ENCODE data around the gene ZNF827. TPM values are rescaled to one million over a fixed set of nuclear protein-coding genes. Genes with fewer than 3 reads are reported as not detected.

Gene ZNF827
- total and polyA plus RNA-seq, 2 of the 8 experiments (the other 6 are each of a cell fraction or from before 2014, with no cell fraction given) = 25.3 to 26.2 TPM

DNA sequence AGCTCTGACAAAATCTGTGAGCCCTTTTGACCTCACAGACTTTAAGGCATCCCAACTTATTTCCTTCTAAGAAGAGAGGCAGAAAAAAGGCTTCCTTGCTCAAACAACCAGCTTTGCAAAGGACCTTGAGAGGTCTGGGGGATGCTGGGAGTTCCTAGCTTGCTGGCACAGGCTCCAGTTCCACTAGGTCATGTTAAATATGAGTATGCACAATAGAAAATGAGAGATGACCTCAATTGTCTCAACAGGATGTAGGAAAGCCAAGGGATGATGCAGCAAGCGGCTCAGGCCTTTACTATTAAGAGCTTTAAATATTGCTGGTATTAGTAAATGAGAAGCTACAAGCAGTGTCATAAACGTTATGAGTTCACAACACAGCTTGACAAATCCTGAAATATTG, 13.3 kb upstream of the ZNF827 start:
- CTCF ChIA-PET (ENCODE audit: partially characterized antibody) = interaction anchor here (0.8 to 1.3 kb wide), 2 partner anchors 100 to 110 kb away, joined by 3 read pairs; no protein-coding TSS in a partner anchor
- Histone ChIP-seq H3K27ac (ENCODE audit: low read depth, low read length) (no peak overlapping the region), H4K8ac (ENCODE audit: extremely low read depth, insufficient read depth, low read length) (no peak overlapping the region), H4K5ac (ENCODE audit: insufficient read length, low read depth, low read length) (no peak overlapping the region), H3K36me3 (ENCODE audit: control insufficient read depth in 2 of 4, insufficient read depth in 4 of 4, low read length in 3 of 4) (no peaks in the 10 kb centered on the region), H3K9ac (replicated peaks in 1 of 4; ENCODE audit: extremely low read depth in 1 of 4, low read depth in 3 of 4, low read length in 3 of 4) (no peak overlapping the region), H4K20me1 (replicated peaks in 1 of 2; ENCODE audit: control insufficient read depth in 1 of 2, insufficient read depth in 2 of 2, low read length in 2 of 2) (no peaks in the 10 kb centered on the region), H2BK5ac (ENCODE audit: low read depth, low read length) (no peak overlapping the region), H2AFZ (ENCODE audit: low read length) (no peak overlapping the region), H3K4me3 (ENCODE audit: extremely low read depth in 1 of 4, insufficient read depth in 2 of 4, low read depth in 3 of 4, low read length in 4 of 4) (no peak overlapping the region), H3K18ac (ENCODE audit: extremely low read depth, low read length) (no peak overlapping the region), H2AK5ac (ENCODE audit: low read depth, low read length) (no peak overlapping the region), H3K56ac (replicated peaks; ENCODE audit: insufficient read length, low read depth, low read length) (no peak overlapping the region), H3K79me1 (ENCODE audit: low read depth, low read length) (no peaks in the 10 kb centered on the region), H2BK20ac (ENCODE audit: low read length) (no peak overlapping the region), H3K23ac (ENCODE audit: insufficient read length) (no peak overlapping the region), H2BK15ac (ENCODE audit: low read length) (no peak overlapping the region), H3K4ac (replicated peaks; ENCODE audit: insufficient read length, low read depth, low read length) (no peak overlapping the region), H3K9me3 (ENCODE audit: insufficient read depth in 2 of 2, low read depth in 1 of 2, low read length in 1 of 2) (no peaks in the 10 kb centered on the region), H3K27me3 (replicated peaks in 1 of 4; ENCODE audit: control insufficient read depth in 3 of 4, extremely low read depth in 1 of 4, insufficient read depth in 3 of 4, low read length in 3 of 4) (no peaks in the 10 kb centered on the region), H3K4me1 (replicated peaks in 1 of 4; ENCODE audit: control insufficient read depth in 3 of 4, insufficient read depth in 4 of 4, low read length in 3 of 4) (peaks cover 0 to 4% (median 0%) of the 10 kb centered on the region in 4 experiments; a peak in 1 of 7 replicates), H4K91ac (replicated peaks; ENCODE audit: insufficient read length, low read length) (no peak overlapping the region), H3K14ac (ENCODE audit: insufficient read length) (no peak overlapping the region), H3K23me2 (ENCODE audit: low read depth, low read length) (no peaks in the 10 kb centered on the region), H2BK120ac (replicated peaks; ENCODE audit: low read depth, low read length) (no peak overlapping the region), H3K79me2 (ENCODE audit: control insufficient read depth in 1 of 2, insufficient read depth in 2 of 2, low read length in 2 of 2) (no peaks in the 10 kb centered on the region), H2BK12ac (ENCODE audit: low read depth, low read length) (no peak overlapping the region), H3K4me2 (ENCODE audit: insufficient read depth in 1 of 2, low read depth in 2 of 2, low read length in 2 of 2) (no peak overlapping the region)
- DNase-seq (ENCODE audit: low read depth in 1 of 2, low spot score in 2 of 2) (no peak), FAIRE-seq (no peak)
- 86% methylated on average over 2 of the region's 2 CpGs; no CpG with 5 or more reads in 1 of the 2 experiments for WGBS, 2 experiments (ENCODE audit: extremely low coverage in 1 of 2, insufficient coverage in 1 of 2, insufficient read length in 1 of 2, insufficient replicate concordance in 2 of 2, low coverage in 1 of 2, low lambda C conversion rate in 2 of 2, missing lambda C conversion rate in 1 of 2)
- POLR2A ChIA-PET (ENCODE audit: partially characterized antibody) = no interaction called here
- TF ChIP-seq RAD21 (IDR thresholded peaks at IDR 0.05 in 1 of 2, conservative IDR thresholded peaks at IDR 0.05 in 1 of 2; ENCODE audit: low read depth in 2 of 2, low read length in 2 of 2) (no peak), CTBP2 (IDR thresholded peaks at IDR 0.05; ENCODE audit: borderline replicate concordance, insufficient read depth, insufficient read length, low read length) (no peak), FOSL1 (IDR thresholded peaks at IDR 0.05; ENCODE audit: insufficient read depth, low read depth, low read length) (no peak), JUND (IDR thresholded peaks at IDR 0.05; ENCODE audit: low read length) (no peak), KDM4A (IDR thresholded peaks at IDR 0.05; ENCODE audit: low read depth, low read length, severe bottlenecking) (no peak), GABPA (IDR thresholded peaks at IDR 0.05; ENCODE audit: borderline replicate concordance, insufficient read depth, low read length) (no peak), EP300 (IDR thresholded peaks at IDR 0.05; ENCODE audit: borderline replicate concordance in 1 of 2, low read depth in 2 of 2, low read length in 2 of 2) (no peak), EZH2 (IDR thresholded peaks at IDR 0.05; ENCODE audit: low read depth, low read length, severe bottlenecking) (no peak), RBBP5 (IDR thresholded peaks at IDR 0.05; ENCODE audit: borderline replicate concordance, low read depth, low read length) (no peak), PHF8 (conservative IDR thresholded peaks at IDR 0.05; ENCODE audit: low read depth, low read length) (no peak), SP4 (IDR thresholded peaks at IDR 0.05; ENCODE audit: low read length) (no peak), RNF2 (IDR thresholded peaks at IDR 0.05; ENCODE audit: borderline replicate concordance, low read depth, low read length, missing control alignments, poor library complexity, severe bottlenecking) (no peak), KDM1A (IDR thresholded peaks at IDR 0.05; ENCODE audit: borderline replicate concordance, low read length) (no peak)

Data from H1 (cell line).